Measurements from ENCODE around the gene MBD3L1.

Gene MBD3L1

GRCh38 chr19:8881512-8881911 lies 49.3 kb downstream of the MBD3L1 start:
- DNase-seq: no peak

GRCh38 chr19:8884416-8884815 lies 52.2 kb downstream of the MBD3L1 start:
- DNase-seq: no peak

GRCh38 chr19:8887364-8887763 lies 55.2 kb downstream of the MBD3L1 start:
- DNase-seq: no peak

- no peak for DNase-seq
Measured at GRCh38 chr19:8890260-8890659, 58.1 kb downstream of the MBD3L1 start.

Data from C1 segment of cervical spinal cord (tissue), 14 donors.